ENCODE data around the gene ERICH3. TPM values are rescaled to one million over a fixed set of nuclear protein-coding genes. Genes with fewer than 3 reads are reported as not detected.

Gene ERICH3
- total and polyA plus RNA-seq, 2 experiments from 2014 or later = 0.47 TPM; not detected in 1

GRCh38 chr1:74584185-74584584 is 89.4 kb downstream of the ERICH3 start:
- Histone ChIP-seq H3K79me2 (no peaks in the 10 kb centered on the region), H3K9me3 (ENCODE audit: low read depth) (no peaks in the 10 kb centered on the region), H3K4me1 (ENCODE audit: insufficient read depth) (no peaks in the 10 kb centered on the region), H3K9me2 (replicated peaks; ENCODE audit: insufficient read depth) (no peaks in the 10 kb centered on the region), H3K4me3 (no peak overlapping the region), H2AFZ (no peak overlapping the region), H3K27ac (no peak overlapping the region), H3K27me3 (no peaks in the 10 kb centered on the region), H4K20me1 (ENCODE audit: insufficient read depth, poor library complexity, severe bottlenecking) (no peaks in the 10 kb centered on the region), H3K4me2 (no peak overlapping the region), H3K36me3 (replicated peaks; ENCODE audit: insufficient read depth, low read depth) (no peaks in the 10 kb centered on the region)
- TF ChIP-seq EZH2phosphoT487 (IDR thresholded peaks at IDR 0.05; ENCODE audit: low read depth, severe bottlenecking, unreplicated experiment) (no peak), EZH2 (IDR thresholded peaks at IDR 0.05; ENCODE audit: borderline replicate concordance) (no peak), CTCF (IDR thresholded peaks at IDR 0.05; ENCODE audit: poor library complexity) (no peak)
- DNase-seq (ENCODE audit: low spot score) = no peak
- 83% methylated on average over 2 of the region's 2 CpGs for WGBS (ENCODE audit: low lambda C conversion rate, missing lambda C conversion rate)

GRCh38 chr1:74583397-74583796 is 90.2 kb downstream of the ERICH3 start:
- H3K36me3 ChIP-seq (replicated peaks; ENCODE audit: insufficient read depth, low read depth) = no peaks in the 10 kb centered on the region
- H3K9me3 ChIP-seq (ENCODE audit: low read depth) = no peaks in the 10 kb centered on the region
- H3K4me1 ChIP-seq (ENCODE audit: insufficient read depth) = no peaks in the 10 kb centered on the region
- TF ChIP-seq CTCF (IDR thresholded peaks at IDR 0.05; ENCODE audit: poor library complexity) = no peak
- TF ChIP-seq EZH2phosphoT487 (IDR thresholded peaks at IDR 0.05; ENCODE audit: low read depth, severe bottlenecking, unreplicated experiment) = no peak
- no peak for TF ChIP-seq EZH2 (IDR thresholded peaks at IDR 0.05; ENCODE audit: borderline replicate concordance)
- WGBS (ENCODE audit: low lambda C conversion rate, missing lambda C conversion rate) = 94% methylated on average over 3 of the region's 3 CpGs
- H3K4me3 ChIP-seq = no peak overlapping the region
- DNase-seq (ENCODE audit: low spot score) = no peak
- no peaks in the 10 kb centered on the region for H4K20me1 ChIP-seq (ENCODE audit: insufficient read depth, poor library complexity, severe bottlenecking)
- no peak overlapping the region for H3K27ac ChIP-seq
- no peaks in the 10 kb centered on the region for H3K27me3 ChIP-seq
- H3K79me2 ChIP-seq = no peaks in the 10 kb centered on the region
- H3K4me2 ChIP-seq = no peak overlapping the region
- H2AFZ ChIP-seq = no peak overlapping the region
- H3K9me2 ChIP-seq (replicated peaks; ENCODE audit: insufficient read depth) = no peaks in the 10 kb centered on the region

- 65% methylated on average over 3 of the region's 3 CpGs for WGBS (ENCODE audit: low lambda C conversion rate, missing lambda C conversion rate)
Observed at GRCh38 chr1:74579425-74579824, 94.2 kb downstream of the ERICH3 start.

More at GRCh38 chr1:74579425-74579824, 94.2 kb downstream of the ERICH3 start:
- H3K27ac ChIP-seq = no peak overlapping the region
- no peak overlapping the region for H2AFZ ChIP-seq
- H3K9me3 ChIP-seq (ENCODE audit: low read depth) = no peaks in the 10 kb centered on the region
- no peak overlapping the region for H3K4me2 ChIP-seq
- H3K4me3 ChIP-seq = no peak overlapping the region
- H3K36me3 ChIP-seq (replicated peaks; ENCODE audit: insufficient read depth, low read depth) = no peaks in the 10 kb centered on the region
- H3K27me3 ChIP-seq = no peaks in the 10 kb centered on the region
- DNase-seq (ENCODE audit: low spot score) = no peak
- no peaks in the 10 kb centered on the region for H3K4me1 ChIP-seq (ENCODE audit: insufficient read depth)
- no peaks in the 10 kb centered on the region for H3K9me2 ChIP-seq (replicated peaks; ENCODE audit: insufficient read depth)
- no peak for TF ChIP-seq EZH2 (IDR thresholded peaks at IDR 0.05; ENCODE audit: borderline replicate concordance)
- TF ChIP-seq EZH2phosphoT487 (IDR thresholded peaks at IDR 0.05; ENCODE audit: low read depth, severe bottlenecking, unreplicated experiment) = no peak
- no peak for TF ChIP-seq CTCF (IDR thresholded peaks at IDR 0.05; ENCODE audit: poor library complexity)
- no peaks in the 10 kb centered on the region for H3K79me2 ChIP-seq
- H4K20me1 ChIP-seq (ENCODE audit: insufficient read depth, poor library complexity, severe bottlenecking) = no peaks in the 10 kb centered on the region
